ENCODE results near the gene TAPBP.
"Not testable (repeated sequence)": the region's sequence is repeated elsewhere in the genome, so short reads cannot be mapped to it uniquely, and the experiment has no call there.

DNA sequence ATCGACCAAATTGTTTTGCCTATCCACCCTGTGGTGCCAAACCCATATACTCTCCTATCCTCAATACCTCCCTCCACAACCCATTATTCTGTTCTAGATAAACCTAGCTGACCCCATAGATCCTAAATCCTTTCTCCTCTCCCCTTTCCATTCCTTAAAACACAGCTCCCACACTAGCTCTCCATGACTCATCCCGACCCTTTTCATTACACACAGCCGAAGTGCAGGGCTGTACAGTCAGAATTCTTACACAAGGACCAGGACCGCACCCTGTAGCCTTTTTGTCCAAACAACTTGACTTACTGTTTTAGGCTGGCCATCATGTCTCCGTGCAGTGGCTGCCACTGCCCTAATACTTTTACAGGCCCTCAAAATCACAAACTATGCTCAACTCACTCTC is 33.1 kb upstream of the TAPBP start:
- TF ChIP-seq POLR2A (IDR thresholded peaks at IDR 0.05) = not testable (repeated sequence)
- TF ChIP-seq, protein P1, sequence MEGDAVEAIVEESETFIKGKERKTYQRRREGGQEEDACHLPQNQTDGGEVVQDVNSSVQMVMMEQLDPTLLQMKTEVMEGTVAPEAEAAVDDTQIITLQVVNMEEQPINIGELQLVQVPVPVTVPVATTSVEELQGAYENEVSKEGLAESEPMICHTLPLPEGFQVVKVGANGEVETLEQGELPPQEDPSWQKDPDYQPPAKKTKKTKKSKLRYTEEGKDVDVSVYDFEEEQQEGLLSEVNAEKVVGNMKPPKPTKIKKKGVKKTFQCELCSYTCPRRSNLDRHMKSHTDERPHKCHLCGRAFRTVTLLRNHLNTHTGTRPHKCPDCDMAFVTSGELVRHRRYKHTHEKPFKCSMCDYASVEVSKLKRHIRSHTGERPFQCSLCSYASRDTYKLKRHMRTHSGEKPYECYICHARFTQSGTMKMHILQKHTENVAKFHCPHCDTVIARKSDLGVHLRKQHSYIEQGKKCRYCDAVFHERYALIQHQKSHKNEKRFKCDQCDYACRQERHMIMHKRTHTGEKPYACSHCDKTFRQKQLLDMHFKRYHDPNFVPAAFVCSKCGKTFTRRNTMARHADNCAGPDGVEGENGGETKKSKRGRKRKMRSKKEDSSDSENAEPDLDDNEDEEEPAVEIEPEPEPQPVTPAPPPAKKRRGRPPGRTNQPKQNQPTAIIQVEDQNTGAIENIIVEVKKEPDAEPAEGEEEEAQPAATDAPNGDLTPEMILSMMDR (IDR thresholded peaks at IDR 0.05 in 8 of 11, conservative IDR thresholded peaks at IDR 0.05 in 3 of 11) = not testable (repeated sequence)

Measured in spleen (tissue), 7 donors.